HL-60 (cell line): Measurements from ENCODE around the gene RTTN.

Experiments used
- GABPA ChIP-seq: IDR thresholded peaks from 2 replicates; pipeline ENCODE4 v1.6.1; 2012; ENCODE audit warnings: low read depth
- POLR2AphosphoS5 ChIP-seq: IDR thresholded peaks from 2 replicates; pipeline ENCODE4 v1.6.1; 2012; ENCODE audit warnings: low read depth
- TF ChIP-seq, protein P1 (sequence below): IDR thresholded peaks from one replicate; pipeline ENCODE4 v1.5.1; 2011; ENCODE audit warnings: low read length, control low read depth, inconsistent platforms; ENCODE audit not compliant: insufficient read depth
- TF ChIP-seq, protein P2 (sequence below): IDR thresholded peaks from 2 replicates; pipeline ENCODE4 v1.6.1; 2012; ENCODE audit warnings: low read depth; ENCODE audit not compliant: insufficient replicate concordance

DNA sequence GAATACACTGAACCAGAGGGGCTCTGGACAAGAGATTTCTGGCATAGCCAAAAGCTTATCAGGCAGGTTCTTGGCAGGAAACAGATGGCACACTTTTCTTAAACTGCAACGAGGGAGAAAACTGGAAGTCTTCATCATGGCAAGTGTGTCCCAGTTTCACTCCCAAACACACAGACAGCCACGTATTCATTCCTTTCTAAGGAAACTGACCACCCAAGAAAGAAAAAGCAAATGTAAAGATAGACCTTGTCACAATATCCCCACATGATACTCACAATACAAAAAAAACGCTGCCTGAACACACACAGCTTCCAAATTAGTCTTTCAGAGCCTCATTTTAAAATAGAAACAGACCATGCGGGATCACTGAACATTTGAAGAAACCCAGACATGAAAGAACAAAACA, 40.6 kb upstream of the RTTN start:
- no peak for TF ChIP-seq GABPA
- TF ChIP-seq, protein P1, sequence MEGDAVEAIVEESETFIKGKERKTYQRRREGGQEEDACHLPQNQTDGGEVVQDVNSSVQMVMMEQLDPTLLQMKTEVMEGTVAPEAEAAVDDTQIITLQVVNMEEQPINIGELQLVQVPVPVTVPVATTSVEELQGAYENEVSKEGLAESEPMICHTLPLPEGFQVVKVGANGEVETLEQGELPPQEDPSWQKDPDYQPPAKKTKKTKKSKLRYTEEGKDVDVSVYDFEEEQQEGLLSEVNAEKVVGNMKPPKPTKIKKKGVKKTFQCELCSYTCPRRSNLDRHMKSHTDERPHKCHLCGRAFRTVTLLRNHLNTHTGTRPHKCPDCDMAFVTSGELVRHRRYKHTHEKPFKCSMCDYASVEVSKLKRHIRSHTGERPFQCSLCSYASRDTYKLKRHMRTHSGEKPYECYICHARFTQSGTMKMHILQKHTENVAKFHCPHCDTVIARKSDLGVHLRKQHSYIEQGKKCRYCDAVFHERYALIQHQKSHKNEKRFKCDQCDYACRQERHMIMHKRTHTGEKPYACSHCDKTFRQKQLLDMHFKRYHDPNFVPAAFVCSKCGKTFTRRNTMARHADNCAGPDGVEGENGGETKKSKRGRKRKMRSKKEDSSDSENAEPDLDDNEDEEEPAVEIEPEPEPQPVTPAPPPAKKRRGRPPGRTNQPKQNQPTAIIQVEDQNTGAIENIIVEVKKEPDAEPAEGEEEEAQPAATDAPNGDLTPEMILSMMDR: no peak
- TF ChIP-seq, protein P2, sequence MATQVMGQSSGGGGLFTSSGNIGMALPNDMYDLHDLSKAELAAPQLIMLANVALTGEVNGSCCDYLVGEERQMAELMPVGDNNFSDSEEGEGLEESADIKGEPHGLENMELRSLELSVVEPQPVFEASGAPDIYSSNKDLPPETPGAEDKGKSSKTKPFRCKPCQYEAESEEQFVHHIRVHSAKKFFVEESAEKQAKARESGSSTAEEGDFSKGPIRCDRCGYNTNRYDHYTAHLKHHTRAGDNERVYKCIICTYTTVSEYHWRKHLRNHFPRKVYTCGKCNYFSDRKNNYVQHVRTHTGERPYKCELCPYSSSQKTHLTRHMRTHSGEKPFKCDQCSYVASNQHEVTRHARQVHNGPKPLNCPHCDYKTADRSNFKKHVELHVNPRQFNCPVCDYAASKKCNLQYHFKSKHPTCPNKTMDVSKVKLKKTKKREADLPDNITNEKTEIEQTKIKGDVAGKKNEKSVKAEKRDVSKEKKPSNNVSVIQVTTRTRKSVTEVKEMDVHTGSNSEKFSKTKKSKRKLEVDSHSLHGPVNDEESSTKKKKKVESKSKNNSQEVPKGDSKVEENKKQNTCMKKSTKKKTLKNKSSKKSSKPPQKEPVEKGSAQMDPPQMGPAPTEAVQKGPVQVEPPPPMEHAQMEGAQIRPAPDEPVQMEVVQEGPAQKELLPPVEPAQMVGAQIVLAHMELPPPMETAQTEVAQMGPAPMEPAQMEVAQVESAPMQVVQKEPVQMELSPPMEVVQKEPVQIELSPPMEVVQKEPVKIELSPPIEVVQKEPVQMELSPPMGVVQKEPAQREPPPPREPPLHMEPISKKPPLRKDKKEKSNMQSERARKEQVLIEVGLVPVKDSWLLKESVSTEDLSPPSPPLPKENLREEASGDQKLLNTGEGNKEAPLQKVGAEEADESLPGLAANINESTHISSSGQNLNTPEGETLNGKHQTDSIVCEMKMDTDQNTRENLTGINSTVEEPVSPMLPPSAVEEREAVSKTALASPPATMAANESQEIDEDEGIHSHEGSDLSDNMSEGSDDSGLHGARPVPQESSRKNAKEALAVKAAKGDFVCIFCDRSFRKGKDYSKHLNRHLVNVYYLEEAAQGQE: no peak
- no peak for TF ChIP-seq POLR2AphosphoS5
